ENCODE results near the gene HOXA13. TPM values are rescaled to one million over a fixed set of nuclear protein-coding genes. Genes with fewer than 3 reads are reported as not detected.
A peak's percentile ranks its signal among the peaks of the same experiment; 100 is the strongest.

HOXA13 gene
- total RNA-seq = not detected
- long read RNA-seq = 0 reads

- intact Hi-C loops (cut with DNase I) = loop anchor here (10.0 kb wide), 4 partner anchors 385 to 875 kb away; no protein-coding TSS in a partner anchor
- peak; percentile 55 for ATAC-seq (ENCODE audit: poor library complexity)
These were observed at the start of gene HOXA13 for GRCh38 chr7:27199849-27200760. HOXA13 (minus strand) TSS chr7:27200091; CDS start chr7:27200077, 14 bp downstream.

GRCh38 chr7:27248911-27249723, 49.2 kb upstream of the HOXA13 start:
- DNase-seq (no peak), ATAC-seq (ENCODE audit: poor library complexity) (no peak)
- intact Hi-C loops (cut with DNase I) = no loop called here

More at GRCh38 chr7:27199849-27200760, at the start of gene HOXA13:
- no peak for DNase-seq

- no peak for DNase-seq
- ATAC-seq (ENCODE audit: poor library complexity) = no peak
- intact Hi-C loops (cut with DNase I) = no loop called here
These were observed 48.5 kb upstream of the HOXA13 start for GRCh38 chr7:27248427-27248806.

GRCh38 chr7:27247452-27248426, 47.8 kb upstream of the HOXA13 start:
- intact Hi-C loops (cut with DNase I) = no loop called here
- ATAC-seq (ENCODE audit: poor library complexity) (no peak), DNase-seq (no peak)

- ATAC-seq (ENCODE audit: poor library complexity) (no peak), DNase-seq (no peak)
- intact Hi-C loops (cut with DNase I) = no loop called here
These were observed 47.1 kb upstream of the HOXA13 start for GRCh38 chr7:27247000-27247399.

- intact Hi-C loops (cut with DNase I) = no loop called here
- DNase-seq = no peak
- peak; percentile 27 for ATAC-seq (ENCODE audit: poor library complexity)
These were observed 46.2 kb upstream of the HOXA13 start for GRCh38 chr7:27245798-27246691.

- intact Hi-C loops (cut with DNase I) = no loop called here
- ATAC-seq (ENCODE audit: poor library complexity) (no peak), DNase-seq (no peak)
These were observed 45.4 kb upstream of the HOXA13 start for GRCh38 chr7:27245124-27245797.

GRCh38 chr7:27244488-27245123, 44.7 kb upstream of the HOXA13 start:
- DNase-seq (no peak), ATAC-seq (ENCODE audit: poor library complexity) (no peak)
- intact Hi-C loops (cut with DNase I) = no loop called here

GRCh38 chr7:27243340-27244163, 43.7 kb upstream of the HOXA13 start:
- ATAC-seq (ENCODE audit: poor library complexity) = no peak
- DNase-seq = no peak
- intact Hi-C loops (cut with DNase I) = no loop called here

- DNase-seq = no peak
- no peak for ATAC-seq (ENCODE audit: poor library complexity)
- intact Hi-C loops (cut with DNase I) = no loop called here
These were observed 42.9 kb upstream of the HOXA13 start, which contains the start of gene EVX1 for GRCh38 chr7:27242555-27243339. EVX1 (plus strand) TSS chr7:27242802; CDS start chr7:27243031, 229 bp downstream.

GRCh38 chr7:27242154-27242553, 42.3 kb upstream of the HOXA13 start:
- ATAC-seq (ENCODE audit: poor library complexity) (no peak), DNase-seq (no peak)
- intact Hi-C loops (cut with DNase I) = no loop called here

GRCh38 chr7:27241189-27242056, 41.5 kb upstream of the HOXA13 start:
- DNase-seq (no peak), ATAC-seq (ENCODE audit: poor library complexity) (no peak)
- intact Hi-C loops (cut with DNase I) = no loop called here

- intact Hi-C loops (cut with DNase I) = no loop called here
- DNase-seq = no peak
- ATAC-seq (ENCODE audit: poor library complexity) = no peak
These were observed 40.3 kb upstream of the HOXA13 start for GRCh38 chr7:27240015-27240731.

Data from Right ventricle myocardium superior (tissue), 1 donor.